DND-41 (cell line): Measurements from ENCODE around the gene NTM.

Experiments used
- CTCF ChIP-seq: IDR thresholded peaks from 2 replicates; pipeline ENCODE4 v1.5.1; 2012; ENCODE audit warnings: borderline replicate concordance, low read length, moderate library complexity, mild to moderate bottlenecking; ENCODE audit not compliant: poor library complexity, severe bottlenecking; ENCODE audit errors: extremely low read depth
- EZH2 ChIP-seq: IDR thresholded peaks from 3 replicates; pipeline ENCODE4 v1.6.1; 2012; ENCODE audit warnings: borderline replicate concordance, low read depth, mild to moderate bottlenecking, moderate library complexity, low read length, inconsistent platforms; ENCODE audit not compliant: severe bottlenecking

- TF ChIP-seq CTCF (no peak), EZH2 (no peak)
Measured at GRCh38 chr11:132045107-132045506, 674.7 kb downstream of the NTM start.
